ENCODE measurements around the gene DLG2.
"Not testable (repeated sequence)": the region's sequence is repeated elsewhere in the genome, so short reads cannot be mapped to it uniquely, and the experiment has no call there.

DLG2 gene

GRCh38 chr11:85133636-85134035 lies 493.5 kb downstream of the DLG2 start:
- no peak overlapping the region for H3K4me3 ChIP-seq (ENCODE audit: low read depth, low read length)
- DNase-seq (ENCODE audit: low read depth): no peak
- TF ChIP-seq CTCF (IDR thresholded peaks at IDR 0.05; ENCODE audit: low read depth, low read length, missing control alignments): no peak

- DNase-seq (ENCODE audit: low read depth): no peak
- no peak for TF ChIP-seq CTCF (IDR thresholded peaks at IDR 0.05; ENCODE audit: low read depth, low read length, missing control alignments)
- no peak overlapping the region for H3K4me3 ChIP-seq (ENCODE audit: low read depth, low read length)
These were observed 494.1 kb downstream of the DLG2 start for GRCh38 chr11:85132851-85133585.

GRCh38 chr11:85127349-85127748 lies 499.8 kb downstream of the DLG2 start:
- no peak for TF ChIP-seq CTCF (IDR thresholded peaks at IDR 0.05; ENCODE audit: low read depth, low read length, missing control alignments)
- H3K4me3 ChIP-seq (ENCODE audit: low read depth, low read length): no peak overlapping the region
- DNase-seq (ENCODE audit: low read depth): no peak

GRCh38 chr11:85123752-85124231 lies 503.4 kb downstream of the DLG2 start:
- no peak overlapping the region for H3K4me3 ChIP-seq (ENCODE audit: low read depth, low read length)
- DNase-seq (ENCODE audit: low read depth): peak; percentile 29
- TF ChIP-seq CTCF (IDR thresholded peaks at IDR 0.05; ENCODE audit: low read depth, low read length, missing control alignments): no peak

- DNase-seq (ENCODE audit: low read depth): no peak
- no peak for TF ChIP-seq CTCF (IDR thresholded peaks at IDR 0.05; ENCODE audit: low read depth, low read length, missing control alignments)
These were observed 509.0 kb downstream of the DLG2 start for GRCh38 chr11:85118151-85118550.

GRCh38 chr11:85115798-85116197 lies 511.3 kb downstream of the DLG2 start:
- TF ChIP-seq CTCF (IDR thresholded peaks at IDR 0.05; ENCODE audit: low read depth, low read length, missing control alignments): no peak
- no peak overlapping the region for H3K4me3 ChIP-seq (ENCODE audit: low read depth, low read length)
- no peak for DNase-seq (ENCODE audit: low read depth)

More at GRCh38 chr11:85118151-85118550, 509.0 kb downstream of the DLG2 start:
- no peak overlapping the region for H3K4me3 ChIP-seq (ENCODE audit: low read depth, low read length)

- no peak overlapping the region for H3K4me3 ChIP-seq (ENCODE audit: low read depth, low read length)
- no peak for DNase-seq (ENCODE audit: low read depth)
- TF ChIP-seq CTCF (IDR thresholded peaks at IDR 0.05; ENCODE audit: low read depth, low read length, missing control alignments): no peak
These were observed 512.4 kb downstream of the DLG2 start for GRCh38 chr11:85114786-85115185.

- H3K4me3 ChIP-seq (ENCODE audit: low read depth, low read length): not testable (repeated sequence)
These were observed 516.9 kb downstream of the DLG2 start for GRCh38 chr11:85110246-85110645.

More at GRCh38 chr11:85110246-85110645, 516.9 kb downstream of the DLG2 start:
- not testable (repeated sequence) for DNase-seq (ENCODE audit: low read depth)

Measured in GM12864 (cell line).